Right cardiac atrium (tissue), 5 donors: ENCODE measurements around the gene MZT1. TPM values are rescaled to one million over a fixed set of nuclear protein-coding genes. Genes with fewer than 3 reads are reported as not detected.

ENCODE experiments used
- ATAC-seq, 2 donors: fragments of 200-7000 bp; cut with Tn5 transposase; one replicate each; pipeline versions ENCODE4 v1.8.0 to v1.9.1; 2020; ENCODE audit warnings: moderate library complexity in 2 of 2, mild to moderate bottlenecking in 1 of 2
- DNase-seq, 3 donors: peaks; one replicate each; pipeline ENCODE4 v3.0.0-alpha.2; 2020
- H3K27ac ChIP-seq: one replicate; pipeline ENCODE4 v1.5.1; 2013; ENCODE audit warnings: mild to moderate bottlenecking, low read length, control low read depth, moderate library complexity
- H3K27me3 ChIP-seq: one replicate; pipeline ENCODE4 v1.6.1; 2013; ENCODE audit not compliant: control insufficient read depth, insufficient read depth
- H3K4me1 ChIP-seq: one replicate; pipeline ENCODE4 v1.6.1; 2013; ENCODE audit warnings: low read length; ENCODE audit not compliant: control insufficient read depth, insufficient read depth
- H3K4me3 ChIP-seq: one replicate; pipeline ENCODE4 v1.5.1; 2013; ENCODE audit warnings: low read length, control low read depth
- H3K9me3 ChIP-seq: one replicate; pipeline ENCODE4 v1.6.1; 2013; ENCODE audit warnings: low read length; ENCODE audit not compliant: control insufficient read depth
- WGBS: extraction: QIAGEN DNeasy Blood & Tissue Kit; methylation state at CpG from one replicate; pipeline ENCODE4 v1.1.7; 2013; 5-methylcytosine and 5-hydroxymethylcytosine counted together
- intact Hi-C, 4 donors: fragments of 100-400 bp; cut with DNase I; formaldehyde crosslinking; loops; one replicate each; pipeline versions ENCODE4 v1.11.0 to v1.14.0; 2022 to 2023
- polyA plus RNA-seq: library from polyadenylated mRNA; stranded (reverse); fragments of 200-250 nt; gene quantifications from one replicate; pipeline ENCODE4 v1.2.3, GENCODE V29; 2013
- total RNA-seq, 4 donors: library from RNA; stranded (reverse); fragmentation: NEBNext Ultra II Directional; extraction: Animal tissue kit (Norgen Biotek cat#: 25700); gene quantifications; one replicate each; pipeline ENCODE4 v1.2.1, GENCODE V29; 2021
- donor health status: healthy with polysubstance abuse.
- donor health status: DM: no; HTN: yes; CAD: no.
- donor health status: DM: no; HTN: no; CAD: no.
- donor health status: DM: no; HTN: yes; CAD: no; lungs with severe emphysema.
- donor health status: DM: yes; HTN: yes; CAD: no.

Gene MZT1
- total and polyA plus RNA-seq, 5 donors, result 6.6 to 8.2 (median 7.5) TPM

DNA sequence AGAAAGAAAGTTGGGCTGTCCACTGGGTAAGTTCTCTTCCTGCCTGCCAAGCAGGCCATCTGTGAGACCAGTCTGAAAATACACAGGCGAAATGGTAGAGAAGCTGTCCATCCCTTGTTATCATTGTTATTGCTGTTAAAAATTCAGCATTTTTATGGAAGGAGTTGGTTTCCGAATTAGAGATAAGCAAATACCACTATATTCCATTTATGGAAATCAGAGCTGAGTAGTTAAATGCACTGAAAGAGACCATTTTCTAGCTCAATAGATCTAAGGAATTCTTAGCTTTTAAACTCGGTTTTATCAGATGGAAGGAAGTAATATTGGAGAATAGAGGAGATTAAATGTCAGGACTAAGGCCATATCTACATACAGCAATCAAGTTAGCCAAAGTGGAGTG, 40.7 kb downstream of the MZT1 start:
- no peaks in the 10 kb centered on the region for H3K27me3 ChIP-seq
- DNase-seq (no peak), ATAC-seq (no peak)
- no peak overlapping the region for H3K27ac ChIP-seq
- H3K9me3 ChIP-seq, result no peaks in the 10 kb centered on the region
- H3K4me3 ChIP-seq, result no peak overlapping the region
- no peaks in the 10 kb centered on the region for H3K4me1 ChIP-seq
- intact Hi-C loops, result no loop called here
- 33% methylated on average over 3 of the region's 3 CpGs for WGBS

DNA sequence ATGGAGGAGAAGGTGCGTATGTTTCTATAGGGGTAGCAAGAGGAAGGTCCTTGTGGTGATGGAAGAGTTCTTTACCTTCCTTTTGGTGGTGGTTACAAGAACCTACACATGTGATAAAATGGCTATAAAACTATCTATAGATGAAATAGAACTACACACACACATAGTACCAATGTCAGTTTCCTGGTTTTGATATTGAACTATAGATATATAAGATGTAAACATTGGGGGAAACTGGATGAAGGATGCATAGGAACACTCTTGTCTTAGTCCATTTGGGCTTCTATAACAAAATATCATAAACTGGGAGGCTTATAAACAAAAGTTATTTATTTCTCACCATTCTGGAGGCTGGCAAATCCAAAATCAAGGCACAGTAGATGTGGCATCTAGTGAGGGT, 47.1 kb downstream of the MZT1 start:
- DNase-seq (no peak), ATAC-seq (no peak)
- no peak overlapping the region for H3K4me3 ChIP-seq
- H3K27ac ChIP-seq, result no peak overlapping the region
- intact Hi-C loops, result no loop called here
- H3K4me1 ChIP-seq, result no peaks in the 10 kb centered on the region
- 92% methylated on average over 1 of the region's 1 CpG for WGBS
- H3K9me3 ChIP-seq, result no peaks in the 10 kb centered on the region
- H3K27me3 ChIP-seq, result no peaks in the 10 kb centered on the region

- intact Hi-C loops, result no loop called here
- DNase-seq, result no peak
Observed at GRCh38 chr13:72678312-72678711, 49.1 kb downstream of the MZT1 start.

DNA sequence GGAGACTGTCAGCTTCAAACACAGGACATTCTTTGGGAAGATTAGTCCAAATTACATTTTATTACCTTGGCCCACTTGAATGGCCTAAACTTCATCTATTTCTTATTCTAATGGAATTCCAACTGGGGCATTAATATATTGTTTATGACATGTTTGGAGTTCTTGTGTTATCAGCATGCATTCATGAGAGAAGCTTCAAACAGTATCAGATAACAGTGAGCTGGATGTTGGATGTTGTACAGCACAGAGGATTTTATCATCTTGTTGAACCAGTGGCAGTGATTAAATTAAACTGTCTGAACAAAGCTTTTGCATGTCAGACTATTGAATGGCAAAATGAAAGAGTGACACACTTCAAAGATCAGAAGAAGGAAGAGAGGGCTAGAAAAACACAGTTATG, 50.0 kb downstream of the MZT1 start:
- intact Hi-C loops, result no loop called here
- Histone ChIP-seq H3K4me1 (no peaks in the 10 kb centered on the region), H3K27ac (no peak overlapping the region), H3K4me3 (no peak overlapping the region), H3K9me3 (no peaks in the 10 kb centered on the region), H3K27me3 (no peaks in the 10 kb centered on the region)
- DNase-seq (no peak), ATAC-seq (no peak)

More at GRCh38 chr13:72678312-72678711, 49.1 kb downstream of the MZT1 start:
- no peaks in the 10 kb centered on the region for H3K27me3 ChIP-seq
- 30% methylated on average over 1 of the region's 1 CpG for WGBS
- no peak overlapping the region for H3K4me3 ChIP-seq
- H3K9me3 ChIP-seq, result no peaks in the 10 kb centered on the region
- H3K4me1 ChIP-seq, result no peaks in the 10 kb centered on the region
- no peak for ATAC-seq
- H3K27ac ChIP-seq, result no peak overlapping the region

DNA sequence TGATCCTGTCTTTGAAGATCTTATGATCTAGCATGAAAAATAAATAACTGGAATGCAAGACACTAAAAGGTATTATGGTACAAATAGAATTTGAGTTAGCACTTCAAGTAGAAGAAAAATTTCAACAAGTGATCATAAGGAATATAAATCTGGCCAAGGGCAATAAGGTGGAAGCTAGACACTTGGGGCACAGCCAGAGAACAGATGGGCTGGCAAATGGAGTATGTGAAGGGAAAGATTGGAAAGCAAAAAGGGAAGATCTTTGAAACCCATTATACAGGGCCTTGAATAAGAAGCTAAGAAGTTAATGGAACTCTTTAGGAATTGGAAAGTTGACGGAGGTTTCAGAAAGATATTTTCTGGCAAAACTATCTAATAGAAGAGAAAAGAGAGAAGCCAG, 61.0 kb downstream of the MZT1 start:
- ATAC-seq, result no peak
- no peaks in the 10 kb centered on the region for H3K9me3 ChIP-seq
- no peak overlapping the region for H3K4me3 ChIP-seq
- WGBS, result 88% methylated on average over 1 of the region's 1 CpG
- intact Hi-C loops, result no loop called here
- H3K27me3 ChIP-seq, result no peaks in the 10 kb centered on the region
- DNase-seq, result no peak
- H3K4me1 ChIP-seq, result no peaks in the 10 kb centered on the region
- no peak overlapping the region for H3K27ac ChIP-seq

DNA sequence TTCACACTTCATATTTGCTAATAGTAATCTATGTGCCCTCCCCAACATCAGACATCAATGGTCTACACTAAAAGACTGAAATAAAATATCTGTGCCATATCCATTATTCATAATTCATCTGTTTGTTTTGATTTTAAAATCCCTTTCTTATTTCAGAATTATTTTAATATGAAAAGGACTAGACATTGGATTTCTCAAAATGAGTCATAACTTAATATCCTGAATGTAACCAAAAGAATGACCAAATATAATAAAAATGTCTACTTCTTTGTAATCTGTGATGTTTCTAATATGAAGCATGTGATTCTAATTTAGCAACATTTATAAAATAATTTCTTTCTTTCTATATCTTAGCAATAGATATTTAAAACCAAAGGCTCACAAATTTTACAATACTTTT, 64.9 kb downstream of the MZT1 start:
- intact Hi-C loops, result no loop called here
- Histone ChIP-seq H3K4me3 (no peak overlapping the region), H3K27ac (no peak overlapping the region), H3K9me3 (no peaks in the 10 kb centered on the region), H3K27me3 (no peaks in the 10 kb centered on the region), H3K4me1 (no peaks in the 10 kb centered on the region)
- DNase-seq (no peak), ATAC-seq (no peak)

Other genes with a start within 250 kb of the MZT1 start
- 1 to 10 TPM in 2 of 4 donors, under 1 TPM in 2; 0.54 to 1.4 (median 1.0) TPM for gene BORA, start 294 bp upstream of the MZT1 start, total RNA-seq
- gene BORA, start 294 bp upstream of the MZT1 start, polyA plus RNA-seq, result 0.70 TPM
- 10 to 100 TPM; 15.2 to 16.7 (median 15.6) TPM for gene DIS3, start 54.3 kb upstream of the MZT1 start, total RNA-seq
- 5.3 TPM for gene DIS3, start 54.3 kb upstream of the MZT1 start, polyA plus RNA-seq
- gene PIBF1, start 54.5 kb upstream of the MZT1 start, total RNA-seq, result 10 to 100 TPM; 11.2 to 17.7 (median 13.2) TPM
- gene PIBF1, start 54.5 kb upstream of the MZT1 start, polyA plus RNA-seq, result 10.5 TPM